Measurements from ENCODE around the gene FBXW4.
A peak's percentile ranks its signal among the peaks of the same experiment; 100 is the strongest.

FBXW4 gene

GRCh38 chr10:101617824-101618568 is 77.0 kb downstream of the FBXW4 start (continued):
- TF ChIP-seq ZNF148 (tag by site-specific recombination; IDR thresholded peaks at IDR 0.05; ENCODE audit: borderline replicate concordance) (no peak), SCRT2 (tag by site-specific recombination; IDR thresholded peaks at IDR 0.05) (no peak), ZBTB6 (tag by site-specific recombination; IDR thresholded peaks at IDR 0.05) (no peak), ZNF391 (tag by site-specific recombination; IDR thresholded peaks at IDR 0.05; ENCODE audit: borderline replicate concordance, low read depth) (no peak), PRDM4 (tag by site-specific recombination; IDR thresholded peaks at IDR 0.05) (no peak)
- TF ChIP-seq, protein P1, sequence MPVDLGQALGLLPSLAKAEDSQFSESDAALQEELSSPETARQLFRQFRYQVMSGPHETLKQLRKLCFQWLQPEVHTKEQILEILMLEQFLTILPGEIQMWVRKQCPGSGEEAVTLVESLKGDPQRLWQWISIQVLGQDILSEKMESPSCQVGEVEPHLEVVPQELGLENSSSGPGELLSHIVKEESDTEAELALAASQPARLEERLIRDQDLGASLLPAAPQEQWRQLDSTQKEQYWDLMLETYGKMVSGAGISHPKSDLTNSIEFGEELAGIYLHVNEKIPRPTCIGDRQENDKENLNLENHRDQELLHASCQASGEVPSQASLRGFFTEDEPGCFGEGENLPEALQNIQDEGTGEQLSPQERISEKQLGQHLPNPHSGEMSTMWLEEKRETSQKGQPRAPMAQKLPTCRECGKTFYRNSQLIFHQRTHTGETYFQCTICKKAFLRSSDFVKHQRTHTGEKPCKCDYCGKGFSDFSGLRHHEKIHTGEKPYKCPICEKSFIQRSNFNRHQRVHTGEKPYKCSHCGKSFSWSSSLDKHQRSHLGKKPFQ (tag by site-specific recombination; IDR thresholded peaks at IDR 0.05): no peak

- no peaks in the 10 kb centered on the region for H3K4me1 ChIP-seq (ENCODE audit: control insufficient read depth, insufficient read depth, low read length)
- H3K9me3 ChIP-seq (ENCODE audit: control insufficient read depth, insufficient read depth, low read depth, low read length): no peaks in the 10 kb centered on the region
- ChIA-PET POLR2A (no interaction called here), CTCF (interaction anchor here (0.8 to 1.3 kb wide), 4 partner anchors 15 to 139 kb away, joined by 3 to 5 read pairs (median 4); partner anchors contain the start of genes DPCD and POLL)
- H3K36me3 ChIP-seq (ENCODE audit: control insufficient read depth in 2 of 2, insufficient read depth in 1 of 2, low read length in 2 of 2): peaks cover 0 to 17% of the 10 kb centered on the region in 2 experiments; a peak in 2 of 3 replicates
- H3K27ac ChIP-seq (ENCODE audit: extremely low read depth, low read depth, low read length): no peak overlapping the region
- TF ChIP-seq ZNF660 (tag by site-specific recombination; IDR thresholded peaks at IDR 0.05): no peak
- peak; percentile 96 for TF ChIP-seq ZFHX2 (tag by site-specific recombination; conservative IDR thresholded peaks at IDR 0.05)
- peak; percentile 90 for TF ChIP-seq EGR2 (tag by site-specific recombination; IDR thresholded peaks at IDR 0.05; ENCODE audit: low read depth)
- no peak for TF ChIP-seq ZNF266 (tag by site-specific recombination; IDR thresholded peaks at IDR 0.05; ENCODE audit: low read depth)
- TF ChIP-seq YY2 (tag by site-specific recombination; IDR thresholded peaks at IDR 0.05): no peak
- TF ChIP-seq, protein P2, sequence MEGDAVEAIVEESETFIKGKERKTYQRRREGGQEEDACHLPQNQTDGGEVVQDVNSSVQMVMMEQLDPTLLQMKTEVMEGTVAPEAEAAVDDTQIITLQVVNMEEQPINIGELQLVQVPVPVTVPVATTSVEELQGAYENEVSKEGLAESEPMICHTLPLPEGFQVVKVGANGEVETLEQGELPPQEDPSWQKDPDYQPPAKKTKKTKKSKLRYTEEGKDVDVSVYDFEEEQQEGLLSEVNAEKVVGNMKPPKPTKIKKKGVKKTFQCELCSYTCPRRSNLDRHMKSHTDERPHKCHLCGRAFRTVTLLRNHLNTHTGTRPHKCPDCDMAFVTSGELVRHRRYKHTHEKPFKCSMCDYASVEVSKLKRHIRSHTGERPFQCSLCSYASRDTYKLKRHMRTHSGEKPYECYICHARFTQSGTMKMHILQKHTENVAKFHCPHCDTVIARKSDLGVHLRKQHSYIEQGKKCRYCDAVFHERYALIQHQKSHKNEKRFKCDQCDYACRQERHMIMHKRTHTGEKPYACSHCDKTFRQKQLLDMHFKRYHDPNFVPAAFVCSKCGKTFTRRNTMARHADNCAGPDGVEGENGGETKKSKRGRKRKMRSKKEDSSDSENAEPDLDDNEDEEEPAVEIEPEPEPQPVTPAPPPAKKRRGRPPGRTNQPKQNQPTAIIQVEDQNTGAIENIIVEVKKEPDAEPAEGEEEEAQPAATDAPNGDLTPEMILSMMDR (tag by site-specific recombination; IDR thresholded peaks at IDR 0.05): peak; percentile 24; the same call in 1 of the 2 replicates
- no peak overlapping the region for H3K4me3 ChIP-seq (ENCODE audit: low read depth, low read length)
Observed at GRCh38 chr10:101617102-101617823, 77.7 kb downstream of the FBXW4 start.
